Mesenchymal stem cell (in vitro differentiated cells and primary cell): ENCODE results near the gene ARL14.

Experiments used
- DNase-seq: peaks from one replicate; pipeline ENCODE4 v3.0.0-alpha.2; 2013
- H2AFZ ChIP-seq: one replicate; pipeline ENCODE4 v1.6.1; 2013; ENCODE audit warnings: low read depth, mild to moderate bottlenecking, control low read depth, inconsistent platforms, low read length, moderate library complexity
- H2AK5ac ChIP-seq: 2 replicates; pipeline ENCODE4 v1.6.1; 2013; ENCODE audit warnings: low read length, moderate library complexity, mild to moderate bottlenecking, inconsistent platforms; ENCODE audit not compliant: severe bottlenecking
- H2BK120ac ChIP-seq: one replicate; pipeline ENCODE4 v1.6.1; 2013; ENCODE audit warnings: low read depth, mild to moderate bottlenecking, inconsistent platforms, low read length, moderate library complexity
- H2BK12ac ChIP-seq, 2 experiments: one replicate each; pipeline ENCODE4 v1.6.1; 2013; ENCODE audit warnings: inconsistent platforms in 2 of 2, low read length in 2 of 2, mild to moderate bottlenecking in 2 of 2, moderate library complexity in 2 of 2, control low read depth in 1 of 2
- H2BK15ac ChIP-seq: one replicate; pipeline ENCODE4 v1.6.1; 2013; ENCODE audit warnings: mild to moderate bottlenecking, low read depth, inconsistent platforms; ENCODE audit not compliant: poor library complexity, severe bottlenecking
- H2BK5ac ChIP-seq: 2 replicates; pipeline ENCODE4 v1.6.1; 2013; ENCODE audit warnings: low read depth, mild to moderate bottlenecking, low read length, control low read depth, inconsistent platforms; ENCODE audit not compliant: poor library complexity, severe bottlenecking
- H3K14ac ChIP-seq, 2 experiments: one replicate each; pipeline ENCODE4 v1.6.1; 2013; ENCODE audit warnings: inconsistent platforms in 2 of 2, low read length in 2 of 2, control low read depth in 1 of 2, mild to moderate bottlenecking in 1 of 2, moderate library complexity in 1 of 2
- H3K18ac ChIP-seq, 2 experiments: one replicate each; pipeline ENCODE4 v1.6.1; 2013; ENCODE audit warnings: inconsistent platforms in 2 of 2, low read length in 2 of 2, control low read depth in 1 of 2, low read depth in 1 of 2, mild to moderate bottlenecking in 1 of 2
- H3K23ac ChIP-seq, 2 experiments: one replicate each; pipeline ENCODE4 v1.6.1; 2013; ENCODE audit warnings: inconsistent platforms in 2 of 2, low read length in 2 of 2, mild to moderate bottlenecking in 2 of 2, moderate library complexity in 2 of 2, control low read depth in 1 of 2
- H3K27ac ChIP-seq: 2 replicates; pipeline ENCODE4 v1.5.1; 2013; ENCODE audit warnings: mild to moderate bottlenecking, moderate library complexity, low read length, control low read depth, inconsistent platforms; ENCODE audit not compliant: poor library complexity, severe bottlenecking
- H3K27me3 ChIP-seq, 2 experiments: 2 replicates each; pipeline versions ENCODE4 v1.6.1 to v1.7.0; 2013; ENCODE audit warnings: low read length in 2 of 2, mild to moderate bottlenecking in 2 of 2, moderate library complexity in 2 of 2, control low read depth in 1 of 2, inconsistent platforms in 1 of 2; ENCODE audit not compliant: control insufficient read depth in 1 of 2, insufficient read depth in 1 of 2
- H3K36me3 ChIP-seq, 2 experiments: 2 replicates each; pipeline versions ENCODE4 v1.6.1 to v1.7.0; 2013; ENCODE audit warnings: low read length in 2 of 2, control low read depth in 1 of 2, inconsistent platforms in 1 of 2, low read depth in 1 of 2, mild to moderate bottlenecking in 1 of 2; ENCODE audit not compliant: insufficient read depth in 2 of 2, control insufficient read depth in 1 of 2
- H3K4ac ChIP-seq, 2 experiments: one replicate each; pipeline ENCODE4 v1.6.1; 2013; ENCODE audit warnings: inconsistent platforms in 2 of 2, low read length in 2 of 2, mild to moderate bottlenecking in 2 of 2, moderate library complexity in 2 of 2, control low read depth in 1 of 2, low read depth in 1 of 2
- H3K4me1 ChIP-seq: 2 replicates; pipeline ENCODE4 v1.6.1; 2013; ENCODE audit warnings: low read depth, low read length, control low read depth; ENCODE audit not compliant: control insufficient read depth, insufficient read depth
- H3K4me2 ChIP-seq: 2 replicates; pipeline ENCODE4 v1.6.1; 2013; ENCODE audit warnings: low read length, mild to moderate bottlenecking, inconsistent platforms; ENCODE audit not compliant: poor library complexity, severe bottlenecking
- H3K4me3 ChIP-seq, 2 experiments: 2 replicates each; pipeline versions ENCODE4 v1.5.1 to v1.7.0; 2013; ENCODE audit warnings: low read length in 2 of 2, mild to moderate bottlenecking in 2 of 2, control low read depth in 1 of 2, low read depth in 1 of 2; ENCODE audit not compliant: insufficient read depth in 1 of 2
- H3K79me1 ChIP-seq: replicated peaks from 2 replicates; pipeline ENCODE4 v1.6.1; 2013; ENCODE audit warnings: mild to moderate bottlenecking, control low read depth, low read length, inconsistent platforms; ENCODE audit not compliant: poor library complexity, severe bottlenecking
- H3K9ac ChIP-seq: 2 replicates; pipeline ENCODE4 v1.7.0; 2013; ENCODE audit warnings: mild to moderate bottlenecking, low read length, moderate library complexity
- H3K9me3 ChIP-seq: 2 replicates; pipeline ENCODE4 v1.7.0; 2013; ENCODE audit warnings: mild to moderate bottlenecking, low read length; ENCODE audit not compliant: control insufficient read depth
- H4K8ac ChIP-seq: one replicate; pipeline ENCODE4 v1.6.1; 2013; ENCODE audit warnings: inconsistent platforms, mild to moderate bottlenecking, low read length, moderate library complexity
- H4K91ac ChIP-seq: one replicate; pipeline ENCODE4 v1.6.1; 2013; ENCODE audit warnings: mild to moderate bottlenecking, low read length, inconsistent platforms
- WGBS: methylation state at CpG from one replicate; pipeline ENCODE4 v1.1.7; 2013; ENCODE audit warnings: mixed read lengths; 5-methylcytosine and 5-hydroxymethylcytosine counted together

ARL14 gene

GRCh38 chr3:160691962-160692361, 15.0 kb downstream of the ARL14 start:
- WGBS: 95% methylated on average over 3 of the region's 4 CpGs

GRCh38 chr3:160693191-160693590, 16.2 kb downstream of the ARL14 start:
- H3K23ac ChIP-seq: no peak overlapping the region
- H3K4me2 ChIP-seq: no peak overlapping the region
- H2AK5ac ChIP-seq: no peak overlapping the region
- no peak overlapping the region for H3K27ac ChIP-seq
- no peaks in the 10 kb centered on the region for H3K36me3 ChIP-seq
- no peak overlapping the region for H3K14ac ChIP-seq
- no peak overlapping the region for H3K4ac ChIP-seq
- no peak overlapping the region for H3K18ac ChIP-seq
- no peak overlapping the region for H4K8ac ChIP-seq
- H4K91ac ChIP-seq: no peak overlapping the region
- no peak overlapping the region for H2BK120ac ChIP-seq
- no peak for DNase-seq
- H3K9me3 ChIP-seq: no peaks in the 10 kb centered on the region
- no peaks in the 10 kb centered on the region for H3K79me1 ChIP-seq
- H3K4me1 ChIP-seq: no peaks in the 10 kb centered on the region
- H2BK5ac ChIP-seq: no peak overlapping the region
- no peak overlapping the region for H3K9ac ChIP-seq
- no peaks in the 10 kb centered on the region for H3K27me3 ChIP-seq
- H2BK15ac ChIP-seq: no peak overlapping the region
- WGBS: 100% methylated on average over 2 of the region's 2 CpGs
- H2BK12ac ChIP-seq: no peak overlapping the region
- no peak overlapping the region for H2AFZ ChIP-seq
- no peak overlapping the region for H3K4me3 ChIP-seq

More at GRCh38 chr3:160691962-160692361, 15.0 kb downstream of the ARL14 start:
- Histone ChIP-seq H3K14ac (no peak overlapping the region), H3K4me2 (no peak overlapping the region), H3K9ac (no peak overlapping the region), H2AFZ (no peak overlapping the region), H2AK5ac (no peak overlapping the region), H3K4me1 (no peaks in the 10 kb centered on the region), H3K27me3 (no peaks in the 10 kb centered on the region), H3K23ac (no peak overlapping the region), H3K79me1 (no peaks in the 10 kb centered on the region), H2BK5ac (no peak overlapping the region), H4K91ac (no peak overlapping the region), H4K8ac (no peak overlapping the region), H2BK120ac (no peak overlapping the region), H2BK15ac (no peak overlapping the region), H3K18ac (no peak overlapping the region), H3K9me3 (no peaks in the 10 kb centered on the region), H3K27ac (no peak overlapping the region), H2BK12ac (no peak overlapping the region), H3K4me3 (no peak overlapping the region), H3K4ac (no peak overlapping the region), H3K36me3 (no peaks in the 10 kb centered on the region)
- DNase-seq: no peak

GRCh38 chr3:160694345-160694744, 17.4 kb downstream of the ARL14 start:
- no peak overlapping the region for H2BK120ac ChIP-seq
- H3K4ac ChIP-seq: no peak overlapping the region
- no peak overlapping the region for H2BK12ac ChIP-seq
- H3K79me1 ChIP-seq: no peaks in the 10 kb centered on the region
- no peak overlapping the region for H4K91ac ChIP-seq
- no peak overlapping the region for H4K8ac ChIP-seq
- 46% methylated on average over 2 of the region's 3 CpGs for WGBS
- H3K9ac ChIP-seq: no peak overlapping the region
- H3K4me3 ChIP-seq: no peak overlapping the region
- no peak overlapping the region for H3K18ac ChIP-seq
- H3K36me3 ChIP-seq: no peaks in the 10 kb centered on the region
- no peak overlapping the region for H2BK15ac ChIP-seq
- no peaks in the 10 kb centered on the region for H3K9me3 ChIP-seq
- no peak overlapping the region for H2BK5ac ChIP-seq
- DNase-seq: no peak
- H3K27ac ChIP-seq: no peak overlapping the region
- H2AK5ac ChIP-seq: no peak overlapping the region
- no peak overlapping the region for H3K23ac ChIP-seq
- H3K4me2 ChIP-seq: no peak overlapping the region
- H2AFZ ChIP-seq: no peak overlapping the region
- no peak overlapping the region for H3K14ac ChIP-seq
- no peaks in the 10 kb centered on the region for H3K27me3 ChIP-seq
- H3K4me1 ChIP-seq: no peaks in the 10 kb centered on the region

- Histone ChIP-seq H2BK15ac (no peak overlapping the region), H2BK120ac (no peak overlapping the region), H3K27me3 (no peaks in the 10 kb centered on the region), H2BK5ac (no peak overlapping the region), H3K4me1 (no peaks in the 10 kb centered on the region), H3K9me3 (no peaks in the 10 kb centered on the region), H3K23ac (no peak overlapping the region), H3K9ac (no peak overlapping the region), H2BK12ac (peak overlapping the region in 1 of 2 experiments; percentile 54), H3K36me3 (no peaks in the 10 kb centered on the region), H3K27ac (no peak overlapping the region), H3K4me2 (no peak overlapping the region), H4K91ac (peak overlapping the region; percentile 6), H2AK5ac (no peak overlapping the region), H3K4ac (no peak overlapping the region), H2AFZ (no peak overlapping the region), H4K8ac (no peak overlapping the region), H3K18ac (peak overlapping the region; percentile 9 to 28), H3K14ac (peak overlapping the region in 1 of 2 experiments; percentile 79), H3K4me3 (no peak overlapping the region), H3K79me1 (no peaks in the 10 kb centered on the region)
- no peak for DNase-seq
- 88% methylated on average over 7 of the region's 8 CpGs for WGBS
Measured at GRCh38 chr3:160695003-160695402, 18.0 kb downstream of the ARL14 start.
